Measurements from ENCODE around the gene PPFIA4. TPM values are rescaled to one million over a fixed set of nuclear protein-coding genes. Genes with fewer than 3 reads are reported as not detected.

The PPFIA4 gene
- total and polyA plus RNA-seq, 2 of the 4 experiments (the other 2 are of a cell fraction) = 5.4 to 13.7 TPM

DNA sequence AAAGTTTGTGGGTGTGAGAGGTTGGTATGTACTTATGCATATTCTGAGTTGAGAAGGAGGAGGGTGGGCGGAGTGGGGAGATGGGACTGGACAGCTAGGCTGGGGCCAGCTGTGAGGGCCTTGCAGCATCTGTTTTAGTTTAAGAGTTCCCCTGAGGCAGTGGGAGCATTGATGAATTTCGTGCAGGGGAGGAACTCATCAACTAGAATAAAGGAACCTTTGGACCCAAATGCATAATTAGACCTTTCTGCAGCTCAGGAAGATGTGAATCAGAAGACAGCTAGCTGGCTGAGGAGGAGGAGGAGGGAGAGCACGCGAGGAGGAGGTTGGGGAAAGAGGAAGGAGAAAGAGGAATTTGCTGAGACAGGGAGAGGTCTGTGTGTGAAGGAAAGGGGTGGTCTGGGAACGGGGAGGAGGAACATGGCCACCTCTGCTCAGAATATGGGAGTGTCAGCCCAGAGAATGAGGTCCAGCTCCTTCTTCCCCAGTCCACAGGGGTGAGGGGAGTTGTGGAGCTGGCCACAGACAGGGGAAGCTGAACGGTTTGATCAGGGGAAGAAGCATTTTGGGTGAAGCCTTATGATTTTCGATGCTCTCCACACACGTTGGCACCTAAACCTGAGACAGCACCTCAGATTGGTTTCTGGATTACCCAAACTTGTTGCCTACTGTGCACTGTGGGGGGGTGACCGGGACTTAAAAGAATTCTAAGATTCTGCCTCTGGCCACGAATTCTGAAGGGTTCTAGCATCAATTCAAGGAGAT lies 31.8 kb downstream of the PPFIA4 start:
- H3K9ac ChIP-seq (ENCODE audit: low read depth, low read length) = no peak overlapping the region

More for the DNA sequence above, 31.8 kb downstream of the PPFIA4 start:
- no peak overlapping the region for H4K91ac ChIP-seq (ENCODE audit: insufficient read depth, low read depth, low read length)
- ChIA-PET POLR2A (ENCODE audit: unreplicated experiment) (interaction anchor here (0.5 kb wide), 1 partner anchor 12 kb away, joined by 5 read pairs; no protein-coding TSS in a partner anchor), CTCF (interaction anchor here (1.1 kb wide), 1 partner anchor 163 kb away, joined by 3 read pairs; no protein-coding TSS in a partner anchor)
- H3K9me3 ChIP-seq (ENCODE audit: control insufficient read depth, insufficient read depth, low read length) = no peaks in the 10 kb centered on the region
- H2AK9ac ChIP-seq (replicated peaks; ENCODE audit: low read depth, low read length, poor library complexity) = no peak overlapping the region
- no peak overlapping the region for H2BK5ac ChIP-seq (ENCODE audit: low read depth, low read length, poor library complexity, severe bottlenecking)
- no peak overlapping the region for H4K5ac ChIP-seq (ENCODE audit: low read depth, low read length)
- H3K14ac ChIP-seq (replicated peaks; ENCODE audit: low read depth, low read length) = no peak overlapping the region
- peak; percentile 66 for ATAC-seq (ENCODE audit: low read depth)
- H2AFZ ChIP-seq (replicated peaks; ENCODE audit: low read length, poor library complexity) = no peak overlapping the region
- peak; percentile 42 for DNase-seq
- H4K8ac ChIP-seq (ENCODE audit: low read depth in 2 of 2, low read length in 2 of 2) = no peak overlapping the region
- H2BK15ac ChIP-seq (ENCODE audit: low read depth, low read length) = no peak overlapping the region
- H3K79me1 ChIP-seq (ENCODE audit: low read depth in 1 of 2, low read length in 2 of 2) = no peaks in the 10 kb centered on the region
- H2AK5ac ChIP-seq (ENCODE audit: low read depth, low read length) = no peak overlapping the region
- no peak overlapping the region for H3K18ac ChIP-seq (ENCODE audit: low read depth, low read length)
- intact Hi-C loops (cut with micrococcal nuclease) (no loop called here), in situ Hi-C loops (cut with MboI; ENCODE audit: low sequenced_read_pairs) (no loop called here), dilution Hi-C loops (cut with HindIII; ENCODE audit: low sequenced_read_pairs, unreplicated experiment) (no loop called here)
- no peak overlapping the region for H3K4me2 ChIP-seq (ENCODE audit: low read depth, low read length)
- H3K27me3 ChIP-seq (ENCODE audit: control insufficient read depth, insufficient read depth, low read length) = no peaks in the 10 kb centered on the region; the same call in 1 of the 2 replicates
- no peak overlapping the region for H3K4me3 ChIP-seq (ENCODE audit: insufficient read depth, low read depth, low read length)
- H2BK20ac ChIP-seq (ENCODE audit: low read depth, low read length) = no peak overlapping the region
- no TSS peak for BruUV-seq (replicated peaks)
- no peak overlapping the region for H2BK120ac ChIP-seq (ENCODE audit: low read depth, low read length)
- WGBS, 2 experiments (ENCODE audit: extremely low coverage in 2 of 2, insufficient read length in 1 of 2) = 33% methylated on average over 4 of the region's 10 CpGs; no CpG with 5 or more reads in 1 of the 2 experiments
- TF ChIP-seq BHLHE40 (IDR thresholded peaks at IDR 0.05; ENCODE audit: low read depth, low read length) (no peak), FOS (IDR thresholded peaks at IDR 0.05; ENCODE audit: low read depth, low read length) (no peak), RAD21 (IDR thresholded peaks at IDR 0.05; ENCODE audit: low read length) (no peak), NFE2L2 (IDR thresholded peaks at IDR 0.05; ENCODE audit: low read depth, low read length) (no peak), POLR2A (IDR thresholded peaks at IDR 0.05; ENCODE audit: low read depth, low read length) (no peak), MAFK (IDR thresholded peaks at IDR 0.05; ENCODE audit: low read depth, low read length) (no peak), RCOR1 (IDR thresholded peaks at IDR 0.05; ENCODE audit: insufficient replicate concordance, low read length) (no peak), RFX5 (IDR thresholded peaks at IDR 0.05; ENCODE audit: low read depth, low read length) (no peak), MXI1 (IDR thresholded peaks at IDR 0.05; ENCODE audit: borderline replicate concordance, low read depth, low read length) (no peak)
- TF ChIP-seq, protein P1, sequence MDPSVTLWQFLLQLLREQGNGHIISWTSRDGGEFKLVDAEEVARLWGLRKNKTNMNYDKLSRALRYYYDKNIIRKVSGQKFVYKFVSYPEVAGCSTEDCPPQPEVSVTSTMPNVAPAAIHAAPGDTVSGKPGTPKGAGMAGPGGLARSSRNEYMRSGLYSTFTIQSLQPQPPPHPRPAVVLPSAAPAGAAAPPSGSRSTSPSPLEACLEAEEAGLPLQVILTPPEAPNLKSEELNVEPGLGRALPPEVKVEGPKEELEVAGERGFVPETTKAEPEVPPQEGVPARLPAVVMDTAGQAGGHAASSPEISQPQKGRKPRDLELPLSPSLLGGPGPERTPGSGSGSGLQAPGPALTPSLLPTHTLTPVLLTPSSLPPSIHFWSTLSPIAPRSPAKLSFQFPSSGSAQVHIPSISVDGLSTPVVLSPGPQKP (IDR thresholded peaks at IDR 0.05; ENCODE audit: borderline replicate concordance, low read depth, low read length) = no peak
- H3K4ac ChIP-seq (ENCODE audit: low read depth, low read length) = no peak overlapping the region
- H3K36me3 ChIP-seq (ENCODE audit: control insufficient read depth, insufficient read depth, low read length) = peaks cover 18% of the 10 kb centered on the region
- H3K4me1 ChIP-seq (ENCODE audit: control insufficient read depth, insufficient read depth, low read length) = peaks cover 3% of the 10 kb centered on the region; the same call in 1 of the 2 replicates
- H3K27ac ChIP-seq (ENCODE audit: insufficient read depth, low read length) = no peak overlapping the region
- no peak overlapping the region for H3K23ac ChIP-seq (ENCODE audit: low read depth, low read length)
- H3K56ac ChIP-seq (ENCODE audit: extremely low read depth, insufficient read depth, low read length) = no peak overlapping the region
- no peaks in the 10 kb centered on the region for H3K9me1 ChIP-seq (ENCODE audit: insufficient read depth, low read length)
- H4K20me1 ChIP-seq (ENCODE audit: insufficient read depth, low read length) = no peaks in the 10 kb centered on the region
